Hematopoietic multipotent progenitor cell treated with erythropoietin and hydrocortisone succinate and interleukin-3 and kit ligand, for 4 days (in vitro differentiated cells): Measurements from ENCODE around the gene C22orf23.

ENCODE experiments used
- DNase-seq: peaks from one replicate; pipeline ENCODE4 v3.0.0-alpha.2; 2015

C22orf23 gene

DNA sequence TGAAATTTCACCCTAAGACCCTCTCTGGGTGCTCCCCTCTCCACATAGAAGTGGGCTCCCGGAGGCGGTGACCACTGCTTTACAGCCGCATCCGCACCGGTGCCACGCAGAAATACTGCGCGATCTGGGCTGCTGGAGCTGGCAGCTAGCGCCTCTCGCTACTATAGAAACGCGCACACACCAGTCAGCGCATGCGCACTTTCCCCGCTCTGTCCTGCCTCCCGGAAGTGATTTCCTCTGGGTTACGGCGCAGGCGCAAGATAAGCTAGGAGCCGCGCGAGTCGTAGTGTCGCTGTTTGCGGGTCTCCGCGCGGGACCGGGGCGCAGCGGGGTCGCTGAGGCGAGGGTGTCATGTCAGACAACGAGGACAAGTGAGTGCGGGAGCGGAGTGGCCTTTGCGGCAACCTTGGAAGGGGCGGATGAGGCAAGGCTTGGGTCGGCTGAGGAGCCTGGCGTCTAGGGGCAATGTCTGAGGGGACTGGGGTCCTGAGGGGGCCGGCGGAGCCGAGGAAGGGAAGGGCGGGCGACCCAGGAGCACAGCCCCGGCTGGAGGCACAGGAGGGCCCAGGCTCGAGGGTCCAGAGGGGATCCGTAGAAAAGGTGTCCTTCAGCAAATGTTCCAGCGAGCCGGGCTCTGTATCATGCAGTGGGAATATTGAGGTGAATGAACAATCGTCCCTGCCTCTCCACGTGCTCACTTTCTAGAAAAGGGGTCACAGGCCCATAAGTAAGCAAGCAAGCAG lies at the start of gene C22orf23, which contains the start of gene POLR2F:
Gene C22orf23 (minus strand): TSS at position 165 of the 743 bp plus-strand sequence. CDS start 452 bp downstream, outside the sequence.
Gene POLR2F (plus strand): TSS at position 263 of the 743 bp plus-strand sequence. CDS start 89 bp downstream, at position 352.
- DNase-seq = peak; percentile 99

- DNase-seq = peak; percentile 91
These were observed 46.4 kb upstream of the C22orf23 start for GRCh38 chr22:37999640-38000272.

- no peak for DNase-seq
These were observed 45.8 kb upstream of the C22orf23 start for GRCh38 chr22:37999236-37999635.

- no peak for DNase-seq
These were observed 45.1 kb upstream of the C22orf23 start for GRCh38 chr22:37998543-37998942.

DNA sequence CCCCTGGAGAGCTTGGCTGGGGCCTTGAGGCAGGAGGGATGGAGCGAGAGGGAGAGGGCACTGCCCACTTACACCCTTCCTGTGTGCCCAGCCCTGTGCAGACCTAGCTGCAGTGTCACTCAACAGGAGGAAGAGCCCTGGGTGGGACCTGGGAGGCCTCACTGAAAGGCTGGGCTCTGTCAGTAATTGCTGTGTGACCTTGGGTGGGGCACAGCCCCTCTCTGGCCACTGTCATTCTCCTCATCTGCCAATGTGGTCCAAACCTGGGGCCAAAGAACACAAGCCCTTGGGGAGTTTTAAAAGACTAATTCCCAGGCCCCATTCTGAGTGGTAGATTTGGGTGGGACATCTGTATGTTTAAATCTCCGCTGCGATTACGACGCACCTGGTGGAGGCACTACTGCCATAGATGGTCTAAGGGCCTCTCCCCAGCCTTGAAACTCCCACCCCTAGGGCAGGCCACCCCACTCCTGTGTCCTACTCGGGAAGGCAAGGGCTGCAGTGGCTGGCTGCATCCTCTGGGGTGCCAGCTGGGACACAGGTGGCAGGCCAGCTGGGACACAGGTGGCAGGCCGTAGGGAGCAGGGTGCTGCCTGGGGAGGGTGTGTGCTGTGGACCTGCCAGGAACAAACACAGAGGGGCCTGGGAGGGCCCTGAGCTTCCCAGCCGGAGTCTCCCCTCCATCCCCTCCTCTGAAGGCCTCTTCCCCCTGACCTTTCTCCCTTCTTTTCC lies 43.3 kb upstream of the C22orf23 start:
- no peak for DNase-seq

DNA sequence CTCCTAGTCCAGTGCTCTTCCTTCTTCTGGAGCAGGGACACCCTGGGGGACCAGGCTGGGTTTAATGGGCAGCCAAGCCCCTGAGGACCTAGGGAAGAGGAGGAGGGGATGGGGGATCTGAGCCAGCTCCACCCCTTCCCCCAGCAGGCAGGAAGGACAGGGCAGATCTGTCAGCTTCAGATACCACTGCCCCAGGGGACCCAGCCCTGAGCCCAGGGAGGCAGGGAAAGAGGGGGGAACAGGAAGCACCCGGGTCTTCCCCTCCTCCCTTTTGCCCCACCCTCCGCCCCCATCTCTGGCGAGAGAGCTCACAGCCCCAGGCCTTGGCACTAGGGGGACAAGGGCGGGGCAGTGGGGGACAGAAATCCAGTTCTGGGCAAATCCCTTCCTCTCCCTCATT lies 42.7 kb upstream of the C22orf23 start:
- DNase-seq = peak; percentile 94

DNA sequence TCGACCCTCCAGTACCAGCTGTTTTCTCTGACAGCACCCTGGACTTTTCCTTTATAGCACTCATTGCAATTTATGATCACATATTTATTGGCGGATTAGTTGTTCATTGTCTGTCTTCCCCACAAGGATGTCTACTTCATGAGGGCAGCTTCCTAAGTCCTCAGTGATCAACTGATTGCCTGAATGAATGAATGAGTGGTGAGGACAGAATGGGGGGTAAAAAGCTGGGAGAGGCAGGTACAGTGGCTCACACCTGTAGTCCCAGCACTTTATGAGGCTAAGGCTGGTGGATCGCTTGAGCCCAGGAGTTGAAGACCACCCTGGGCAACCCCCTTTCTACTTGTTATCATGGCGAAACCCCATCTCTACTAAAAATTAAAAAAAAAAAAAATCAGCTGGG lies 42.1 kb upstream of the C22orf23 start:
- DNase-seq = no peak

DNA sequence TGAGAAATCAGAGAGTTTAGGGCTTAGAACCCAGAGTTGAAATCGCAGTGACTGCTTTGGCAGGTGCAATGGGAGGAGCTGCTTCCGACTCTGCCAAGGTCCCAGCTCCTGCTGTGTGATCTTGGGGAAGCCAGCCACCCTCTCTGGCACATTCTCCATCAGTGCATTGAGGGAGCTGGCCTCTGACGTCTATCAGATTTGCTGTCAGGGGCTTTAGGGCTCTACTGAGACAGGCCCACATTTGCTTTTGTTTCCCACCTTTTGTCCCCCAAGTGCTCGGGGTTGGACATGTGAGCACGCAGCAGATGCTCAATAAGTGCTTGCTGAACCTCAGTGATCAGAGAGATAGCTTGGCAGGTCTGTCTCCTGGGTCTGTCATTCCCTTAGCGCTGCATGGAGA lies 41.6 kb upstream of the C22orf23 start:
- DNase-seq = no peak

DNA sequence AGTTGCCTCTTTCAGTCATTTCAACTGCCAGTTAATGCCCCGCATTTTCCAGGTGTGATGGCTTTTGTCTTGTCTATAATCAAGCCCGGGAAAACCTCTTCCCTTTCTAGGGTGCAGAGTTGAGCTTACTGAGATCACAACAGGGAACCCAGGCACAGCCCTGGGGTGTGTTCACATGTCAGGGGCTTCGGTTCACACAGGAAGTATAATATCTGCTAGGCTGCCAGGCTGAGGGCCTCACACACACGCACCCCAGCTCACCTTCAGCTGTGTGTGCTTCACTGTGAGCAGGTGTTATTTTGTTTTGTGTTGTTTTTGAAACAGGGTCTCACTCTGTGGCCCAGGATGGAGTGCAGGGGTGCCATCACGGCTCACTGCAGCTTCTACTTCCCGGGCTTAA lies 40.6 kb upstream of the C22orf23 start:
- DNase-seq = peak; percentile 38

DNA sequence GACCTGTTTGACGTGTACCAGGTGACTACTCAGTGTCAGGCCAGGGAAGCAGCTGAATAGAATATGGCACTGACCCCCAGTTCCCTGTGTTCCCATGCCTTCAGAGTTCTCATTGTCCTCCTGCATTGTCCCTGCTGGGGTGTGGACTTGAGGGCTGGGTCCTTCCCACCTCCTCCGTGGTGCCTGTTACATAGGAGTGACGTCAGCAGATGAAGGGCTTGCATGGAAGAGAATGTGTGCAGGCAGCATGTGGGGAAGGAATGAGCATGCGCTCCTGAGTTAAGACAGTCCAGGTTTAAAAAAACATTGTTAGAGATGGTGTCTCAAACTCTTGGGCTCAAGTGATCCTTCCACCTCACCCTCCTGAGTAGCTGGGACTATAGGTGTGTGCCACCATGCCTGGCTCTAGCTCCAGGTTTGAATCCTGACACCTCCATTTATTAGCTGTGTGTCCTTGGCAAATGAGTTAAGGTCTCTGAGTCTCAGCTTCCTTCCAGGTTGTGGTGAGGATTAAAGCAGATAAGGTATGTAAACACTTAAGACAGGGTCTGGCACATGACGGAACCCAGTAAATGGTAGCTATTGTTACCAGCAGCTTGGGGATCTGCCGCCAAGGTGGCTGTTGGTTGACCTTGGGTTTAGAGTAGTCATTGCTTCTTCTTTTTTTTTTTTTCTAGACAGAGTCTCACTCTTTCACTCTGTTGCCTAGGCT lies 38.5 kb upstream of the C22orf23 start:
- DNase-seq = no peak

DNA sequence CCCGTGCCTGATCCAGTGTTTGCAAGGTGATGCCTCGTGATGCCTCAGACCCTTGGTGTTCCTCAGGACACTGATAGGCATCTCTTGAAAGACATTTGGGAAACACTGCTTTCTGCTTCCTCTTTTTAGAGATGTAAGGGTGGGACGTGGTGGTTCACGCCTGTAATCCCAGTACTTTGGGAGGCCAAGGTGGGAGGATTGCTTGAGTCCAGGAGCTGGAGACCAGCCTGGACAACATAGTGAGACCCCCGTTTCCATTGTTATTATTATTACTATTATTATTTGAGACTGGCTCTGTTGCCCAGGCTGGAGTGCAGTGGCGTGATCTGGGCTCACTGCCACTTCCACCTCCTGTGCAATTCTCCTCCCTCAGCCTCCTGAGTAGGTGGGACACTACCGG lies 37.5 kb upstream of the C22orf23 start:
- DNase-seq = no peak

DNA sequence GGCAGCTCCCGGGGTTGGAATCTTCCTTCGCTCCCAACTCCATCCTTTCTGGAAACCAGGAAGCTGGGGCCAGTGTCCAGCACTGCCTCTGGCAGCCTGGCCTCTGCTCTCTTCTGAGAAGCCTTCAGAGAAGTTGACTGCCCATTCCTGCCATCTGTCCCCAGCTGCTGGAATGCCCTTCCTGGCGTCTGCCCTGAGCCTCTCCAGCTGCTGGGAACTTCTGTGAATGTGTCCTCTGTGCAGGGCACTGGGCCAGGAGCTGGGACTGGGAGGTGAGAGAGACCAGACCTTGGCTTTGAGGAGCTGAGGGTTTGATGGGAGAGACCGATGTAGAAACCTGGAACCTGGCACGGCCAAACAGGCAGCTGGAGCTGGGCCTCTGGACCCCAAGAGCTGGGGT lies 36.9 kb upstream of the C22orf23 start:
- no peak for DNase-seq

DNA sequence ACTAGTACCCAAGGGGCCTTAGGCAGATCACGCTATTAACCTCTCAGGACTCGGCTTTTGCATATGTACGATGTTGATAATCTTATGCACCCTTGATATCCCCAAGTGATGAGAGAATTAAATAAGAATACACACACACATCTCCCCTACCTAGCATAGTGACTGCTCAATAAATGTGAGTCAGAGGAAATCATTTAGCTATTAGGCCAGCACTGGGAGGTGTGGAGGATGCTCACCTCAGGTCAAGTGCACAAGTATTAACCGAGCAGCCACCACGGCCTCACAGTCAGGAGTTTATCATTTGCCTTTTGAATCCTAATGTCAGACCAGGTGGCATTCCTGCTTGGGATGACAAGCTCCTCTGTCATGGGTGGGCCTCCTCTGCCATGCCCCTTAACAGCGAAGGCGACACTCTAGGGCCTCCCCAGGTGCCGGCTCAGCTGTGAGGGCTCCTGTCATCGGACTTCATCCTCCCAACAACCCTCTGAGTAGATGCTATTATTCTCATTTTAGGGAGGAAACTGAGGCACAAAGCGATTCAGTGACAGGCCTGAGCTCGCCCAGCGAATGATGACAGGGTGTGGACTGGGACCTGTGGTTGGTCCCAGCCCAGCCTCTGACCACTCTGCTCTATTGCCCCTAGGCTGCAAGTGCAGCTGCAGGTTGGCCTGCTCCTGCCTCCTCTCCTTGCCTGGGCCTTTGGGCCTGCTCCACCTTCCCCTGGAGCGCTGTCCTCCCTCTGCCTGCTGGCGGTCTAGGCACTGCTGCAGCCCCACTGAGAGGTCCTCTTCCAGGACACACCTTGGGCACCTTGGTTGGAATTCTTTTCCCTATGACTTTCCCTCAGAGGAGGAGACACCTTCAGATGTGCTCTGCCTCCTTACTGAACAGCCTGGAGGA lies 36.0 kb upstream of the C22orf23 start:
- no peak for DNase-seq

- peak; percentile 36 for DNase-seq
These were observed 33.0 kb upstream of the C22orf23 start for GRCh38 chr22:37986371-37986770.

- no peak for DNase-seq
These were observed 32.4 kb upstream of the C22orf23 start for GRCh38 chr22:37985751-37986281.

- no peak for DNase-seq
These were observed 31.7 kb upstream of the C22orf23 start for GRCh38 chr22:37985050-37985585.

DNA sequence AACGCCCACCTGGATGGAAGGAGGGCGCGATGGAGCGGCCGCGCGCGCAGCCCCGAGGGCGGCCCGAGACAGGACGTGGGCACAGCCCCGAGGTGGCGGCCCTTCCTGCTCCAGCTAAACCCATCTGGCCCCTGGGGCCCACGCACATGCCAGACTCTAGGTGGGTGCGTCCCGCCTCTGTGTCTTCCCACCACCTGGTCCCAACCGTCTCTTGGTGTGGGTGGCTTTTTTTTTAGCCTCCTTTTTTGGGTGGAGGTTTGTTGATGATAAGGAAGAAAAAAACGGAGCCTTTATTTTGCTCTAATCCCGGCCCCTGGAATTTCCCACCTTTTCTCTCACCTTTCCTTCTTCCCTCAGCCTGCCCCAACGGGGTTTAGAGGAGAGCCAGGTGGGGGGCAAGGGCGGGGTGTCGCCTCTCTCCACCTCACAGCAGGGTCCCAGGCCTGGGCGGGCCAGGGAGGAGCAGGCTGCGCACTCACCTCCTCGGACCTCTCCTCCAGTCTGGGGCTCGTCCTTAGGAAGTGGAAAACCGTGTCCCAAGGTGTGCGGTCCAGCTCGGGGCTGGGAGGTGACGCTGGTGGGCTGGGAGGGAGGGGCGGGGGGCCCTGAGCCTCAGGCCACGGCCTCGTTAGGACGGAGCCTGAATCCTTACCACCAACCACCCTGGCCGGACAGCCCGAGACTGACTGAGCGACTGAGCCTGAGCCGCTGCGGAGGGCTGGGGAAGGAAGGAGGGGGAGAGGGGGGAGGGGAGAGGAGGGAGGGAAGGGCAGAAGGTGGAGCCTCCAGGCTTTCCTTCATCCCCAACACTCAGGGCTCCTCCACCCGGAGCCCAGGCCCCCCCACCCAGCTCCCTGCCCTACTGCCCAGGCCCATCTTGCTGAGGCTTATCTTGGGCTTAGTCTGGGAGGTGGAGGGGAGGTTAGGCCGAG lies 30.7 kb upstream of the C22orf23 start, which contains the start of gene SOX10:
Gene SOX10 (minus strand): TSS at position 696 of the 932 bp plus-strand sequence. CDS start 771 bp downstream, outside the sequence.
- no peak for DNase-seq

- DNase-seq = no peak
These were observed 29.8 kb upstream of the C22orf23 start for GRCh38 chr22:37982938-37983859.
